OCI-LY3 (cell line): ENCODE data around the gene ZNF438.

ENCODE experiments used
- CTCF ChIP-seq: fragments of 200-600, 300-600 bp; sonication (generic); IDR thresholded peaks from 2 replicates; pipeline ENCODE4 v1.5.1; 2014; ENCODE audit warnings: antibody characterized with exemption, low read length, low read depth
- EZH2phosphoT487 ChIP-seq: fragments of 200-600 bp; shearing (Covaris generic); IDR thresholded peaks from 2 replicates; pipeline ENCODE4 v1.6.1; 2018; ENCODE audit warnings: antibody characterized with exemption, mixed run types, low read depth

GRCh38 chr10:30991647-30992011, 40.0 kb downstream of the ZNF438 start:
- no peak for TF ChIP-seq CTCF
- no peak for TF ChIP-seq EZH2phosphoT487
